Activated CD4-positive, CD25-positive, alpha-beta regulatory T cell treated with anti-CD3 and anti-CD28 coated beads, Interleukin-2, amount 50 U/mL, for 16 hours (primary cell): Measurements from ENCODE around the gene MACO1.
"Not testable (repeated sequence)": the region's sequence is repeated elsewhere in the genome, so short reads cannot be mapped to it uniquely, and the experiment has no call there.

Experiments used
- DNase-seq: peaks from one replicate; pipeline ENCODE4 v3.0.0-alpha.2; 2020; ENCODE audit warnings: low read depth, low spot score

Gene MACO1

GRCh38 chr1:25486602-25487001 is 55.9 kb downstream of the MACO1 start:
- no peak for DNase-seq

DNA sequence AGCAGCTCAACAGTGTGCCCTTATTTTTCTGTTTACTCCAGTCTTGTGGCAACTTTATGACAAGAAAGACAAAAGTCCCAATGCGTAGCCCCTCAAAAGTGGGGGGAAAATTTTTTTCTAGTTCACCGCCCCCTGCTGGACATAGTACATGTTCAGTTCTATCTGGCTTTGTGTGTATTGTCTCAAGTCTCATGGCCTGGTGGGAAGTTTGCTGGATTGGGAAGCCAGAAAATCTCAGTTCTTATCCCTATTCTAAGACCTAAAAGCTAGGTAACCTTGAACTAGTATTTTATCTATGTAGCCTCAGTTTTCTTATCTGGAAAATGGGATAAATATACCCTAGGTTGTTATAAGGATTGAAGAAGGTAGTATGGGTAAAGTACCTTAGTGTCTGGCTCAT is 56.9 kb downstream of the MACO1 start:
- DNase-seq: peak; percentile 8

- DNase-seq: no peak
Measured at GRCh38 chr1:25492323-25492722, 61.6 kb downstream of the MACO1 start.

GRCh38 chr1:25494952-25495351 is 64.3 kb downstream of the MACO1 start:
- DNase-seq: no peak

- no peak for DNase-seq
Measured at GRCh38 chr1:25500694-25501093, 70.0 kb downstream of the MACO1 start.

DNA sequence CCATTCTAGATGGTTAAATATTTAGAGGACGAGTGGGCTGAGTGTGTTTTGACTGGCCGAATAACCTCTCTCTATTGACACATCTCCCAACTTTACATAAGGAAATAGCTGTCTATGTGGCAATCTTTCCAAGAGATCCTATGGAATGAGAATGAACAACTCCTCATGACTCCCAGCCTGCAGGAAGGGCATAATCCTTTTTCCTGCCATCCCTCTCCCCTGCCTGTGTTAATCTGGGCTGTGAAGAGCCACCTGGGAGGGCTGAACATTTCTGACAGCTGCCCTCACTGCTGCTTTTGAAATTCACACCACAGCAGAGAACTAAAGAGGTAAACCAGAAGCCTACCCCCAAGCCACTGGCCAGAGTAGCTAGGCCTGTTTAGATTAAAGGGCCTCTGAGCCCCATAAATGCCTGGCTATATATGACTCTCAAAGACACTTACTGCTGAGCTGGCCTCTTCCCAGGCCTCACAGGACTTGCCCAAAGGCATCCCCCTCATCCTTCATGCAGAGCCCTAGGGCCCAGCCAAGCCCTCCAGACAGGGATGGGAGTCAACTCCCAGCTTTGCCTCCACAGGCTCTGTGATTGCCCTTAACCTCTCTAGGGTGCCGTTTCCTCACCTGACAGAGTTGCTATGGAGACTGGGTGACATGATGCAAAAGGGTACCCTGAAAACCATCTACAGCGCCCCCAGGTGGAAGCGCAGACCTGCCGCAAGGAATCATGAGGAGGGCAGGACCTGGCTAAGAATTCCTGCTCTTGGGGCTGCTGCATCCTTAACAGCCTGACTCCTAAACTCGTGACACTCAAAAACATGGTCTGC is 70.8 kb downstream of the MACO1 start:
- DNase-seq: no peak

DNA sequence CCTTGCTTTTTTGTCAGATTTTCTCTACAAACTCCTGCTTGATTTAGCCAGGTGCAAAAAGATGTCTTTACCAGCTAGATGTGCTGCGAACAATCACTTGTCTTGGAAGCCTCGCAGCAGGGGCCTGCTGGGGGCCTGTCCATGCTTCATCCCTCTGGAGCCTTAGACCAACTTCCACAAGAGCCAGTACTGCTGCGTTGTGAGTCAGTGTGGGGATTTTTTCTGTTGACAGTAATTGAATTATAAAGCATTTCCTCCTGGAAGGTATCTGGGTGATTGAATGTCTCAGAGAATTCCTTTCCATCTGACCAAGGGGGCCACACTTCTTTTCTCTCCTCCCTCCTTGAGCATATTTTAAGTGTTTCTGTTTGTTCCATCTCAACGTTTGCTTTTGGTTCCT is 72.3 kb downstream of the MACO1 start:
- no peak for DNase-seq

DNA sequence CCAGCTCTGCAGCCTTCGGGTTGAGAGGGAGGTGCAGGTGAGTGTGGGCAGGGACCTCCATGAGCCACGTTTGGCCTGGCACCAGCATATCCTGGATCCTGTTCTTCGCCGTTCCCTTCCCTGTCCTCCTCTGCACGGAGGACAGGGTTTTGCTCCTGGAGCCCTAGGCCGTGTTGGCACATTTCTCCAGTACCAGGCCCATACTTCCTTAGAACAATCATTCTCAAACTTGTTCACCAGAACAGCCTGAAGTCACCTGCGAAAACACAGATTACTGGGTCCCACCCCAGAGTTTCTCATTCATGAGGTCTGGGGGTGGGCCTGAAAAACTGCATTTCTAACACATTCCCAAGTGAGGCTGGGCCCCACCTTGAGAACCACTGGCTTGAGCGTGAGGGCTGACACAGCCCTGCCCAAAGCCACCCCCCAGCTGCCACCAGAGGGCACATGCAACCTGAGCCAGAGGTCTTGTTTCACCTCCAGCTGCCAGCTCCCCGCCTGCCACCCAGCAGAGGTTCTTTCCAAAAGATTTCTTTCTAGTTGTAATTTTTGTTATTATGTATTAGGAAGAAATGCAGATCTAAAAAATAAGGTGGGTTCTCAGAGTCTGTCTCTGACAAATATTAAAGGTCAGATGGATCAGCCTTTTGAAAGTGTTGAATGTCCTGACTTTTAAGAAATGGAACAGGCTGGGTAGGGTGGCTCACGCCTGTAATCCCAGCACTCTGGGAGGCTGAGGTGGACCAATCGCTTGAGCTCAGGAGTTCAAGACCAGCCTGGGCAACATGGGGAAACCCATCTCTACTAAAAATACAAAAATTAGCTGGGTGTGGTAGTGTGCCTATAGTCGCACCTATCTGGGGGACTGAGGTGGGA is 73.1 kb downstream of the MACO1 start:
- peak; percentile 42 for DNase-seq

DNA sequence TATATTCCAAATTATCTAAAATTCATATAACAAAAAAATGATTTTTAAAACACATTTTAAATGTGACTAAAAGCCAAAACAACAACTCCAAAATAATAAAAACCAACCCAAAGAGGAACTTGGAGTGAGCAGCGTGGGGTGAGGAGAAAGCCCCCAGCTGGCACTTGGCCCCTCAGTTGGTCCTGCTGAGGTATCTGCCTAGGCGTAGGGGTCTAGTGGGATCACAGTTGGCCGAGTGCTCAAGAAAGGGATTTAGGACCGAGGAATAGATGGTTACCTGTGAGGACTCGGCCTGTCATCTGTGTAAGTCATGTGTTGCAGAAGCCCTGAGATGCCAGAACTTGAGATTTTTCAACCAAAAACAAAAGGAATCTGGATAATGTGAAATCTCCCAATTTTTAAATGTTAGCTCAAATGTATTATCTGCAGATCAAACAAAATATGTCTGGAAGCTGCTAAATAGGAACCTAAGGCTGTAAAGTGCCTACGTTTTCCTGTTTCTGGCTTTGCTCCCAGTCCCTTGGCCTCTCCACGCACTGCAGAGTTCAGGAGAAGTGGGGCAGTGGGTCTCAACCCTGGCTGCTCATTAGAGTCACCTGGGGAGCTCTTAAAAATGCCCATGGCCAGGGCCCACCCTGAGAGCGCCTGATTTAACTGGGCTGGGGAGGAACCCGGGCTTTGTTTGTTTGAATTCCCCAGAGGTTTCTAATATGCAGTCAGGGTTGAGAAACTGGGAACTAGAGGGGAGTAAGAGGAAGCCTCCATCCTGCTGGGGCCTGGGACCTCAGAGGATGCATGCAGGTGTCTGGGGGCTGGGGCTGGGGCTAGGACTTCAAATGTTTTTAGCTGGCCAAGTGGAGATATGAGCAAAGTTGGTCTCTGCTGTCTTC is 74.3 kb downstream of the MACO1 start:
- no peak for DNase-seq

DNA sequence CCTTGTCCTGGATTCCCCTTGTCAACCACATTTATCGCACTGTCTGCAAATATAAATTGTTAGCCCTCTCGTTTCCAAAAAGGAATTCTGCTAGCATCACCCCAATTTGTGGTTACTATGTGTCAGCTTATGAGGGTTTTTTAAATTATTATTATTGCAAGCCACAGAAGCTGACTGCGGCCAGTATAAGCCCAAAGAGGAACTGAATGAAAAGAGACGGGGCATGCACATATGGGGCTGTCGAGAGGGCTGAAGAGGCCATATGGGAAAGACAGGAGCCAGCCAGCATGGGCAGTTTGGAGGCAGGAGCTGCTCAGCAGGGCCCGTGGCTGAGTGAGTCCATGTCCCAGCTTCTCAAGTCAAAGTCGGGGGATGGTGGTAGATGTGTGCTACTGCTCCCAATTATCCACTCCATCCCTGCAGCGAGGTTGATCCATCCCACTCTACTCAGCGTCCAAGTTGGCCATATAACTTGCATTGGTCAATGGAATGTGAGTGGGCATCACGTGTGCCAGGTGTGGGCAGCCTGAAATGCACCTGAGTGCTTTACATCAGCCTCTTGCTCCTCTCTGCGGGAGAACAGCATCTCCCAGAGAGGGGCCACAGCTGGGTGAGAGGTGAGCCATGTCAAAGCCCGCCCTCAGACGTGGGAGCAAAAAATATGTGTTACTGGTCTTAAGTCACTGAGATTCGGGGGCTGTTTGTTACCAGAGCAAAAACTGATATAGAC is 75.1 kb downstream of the MACO1 start:
- DNase-seq: no peak

- not testable (repeated sequence) for DNase-seq
Measured at GRCh38 chr1:25506566-25507463, 76.1 kb downstream of the MACO1 start.

GRCh38 chr1:25513666-25514065 is 83.0 kb downstream of the MACO1 start:
- no peak for DNase-seq

DNA sequence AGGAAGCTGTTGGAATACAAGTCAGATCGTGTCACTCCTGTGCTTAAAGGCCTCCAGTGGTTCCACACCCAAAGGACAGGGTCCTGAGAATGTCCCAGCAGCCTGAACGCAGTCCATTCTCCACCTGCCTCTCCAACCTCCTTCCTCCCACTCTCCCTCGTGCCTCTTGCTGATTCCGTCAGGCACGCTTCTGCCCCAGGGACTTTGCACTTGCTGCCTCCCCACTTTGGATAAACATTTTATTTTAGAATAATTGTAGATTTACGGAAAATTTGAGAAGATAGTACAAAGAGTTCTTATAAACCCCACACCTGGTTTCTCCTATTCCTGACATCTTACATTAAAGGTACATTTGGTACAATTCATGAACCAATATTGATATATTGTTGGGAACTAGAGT is 84.3 kb downstream of the MACO1 start:
- no peak for DNase-seq

DNA sequence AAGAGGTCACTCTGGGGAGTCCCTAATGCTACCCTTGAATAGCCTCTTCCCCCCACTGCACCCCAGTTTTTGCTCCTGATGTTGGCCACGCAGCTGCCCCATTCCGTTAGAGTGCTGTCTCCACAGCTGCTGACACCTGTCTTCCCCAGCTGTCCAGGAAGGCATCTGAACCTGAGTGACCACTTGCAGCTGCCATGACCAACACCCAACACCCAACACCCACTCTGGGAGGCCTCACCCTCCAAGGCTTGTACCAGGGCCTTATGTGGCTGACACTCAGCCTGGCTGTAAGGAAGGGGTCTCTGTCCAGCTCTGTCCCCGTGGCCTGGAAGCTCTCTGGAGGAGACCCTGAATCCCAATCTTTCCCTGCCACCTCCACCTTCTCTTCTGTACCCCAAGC is 86.0 kb downstream of the MACO1 start:
- no peak for DNase-seq

GRCh38 chr1:25517476-25518394 is 87.0 kb downstream of the MACO1 start:
- no peak for DNase-seq

DNA sequence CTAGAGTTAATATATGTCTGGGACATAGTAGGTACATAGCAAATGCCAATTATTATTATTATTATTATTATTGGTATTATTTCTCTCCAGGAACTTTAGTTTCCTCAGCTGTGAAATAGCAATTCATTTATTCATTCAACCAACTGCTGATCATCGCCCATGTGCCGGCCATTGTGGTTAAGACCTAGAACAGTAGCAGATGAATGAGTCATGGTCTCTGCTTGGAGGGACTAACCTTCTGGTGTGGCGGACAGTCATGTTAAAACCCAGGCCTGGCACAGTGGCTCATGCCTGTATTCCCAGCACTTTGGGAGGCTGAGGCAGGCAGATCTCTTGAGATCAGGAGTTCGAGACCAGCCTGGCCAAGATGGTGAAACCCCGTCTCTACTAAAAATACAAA is 88.9 kb downstream of the MACO1 start:
- DNase-seq: no peak

GRCh38 chr1:25520446-25521061 is 89.9 kb downstream of the MACO1 start:
- DNase-seq: peak; percentile 56

DNA sequence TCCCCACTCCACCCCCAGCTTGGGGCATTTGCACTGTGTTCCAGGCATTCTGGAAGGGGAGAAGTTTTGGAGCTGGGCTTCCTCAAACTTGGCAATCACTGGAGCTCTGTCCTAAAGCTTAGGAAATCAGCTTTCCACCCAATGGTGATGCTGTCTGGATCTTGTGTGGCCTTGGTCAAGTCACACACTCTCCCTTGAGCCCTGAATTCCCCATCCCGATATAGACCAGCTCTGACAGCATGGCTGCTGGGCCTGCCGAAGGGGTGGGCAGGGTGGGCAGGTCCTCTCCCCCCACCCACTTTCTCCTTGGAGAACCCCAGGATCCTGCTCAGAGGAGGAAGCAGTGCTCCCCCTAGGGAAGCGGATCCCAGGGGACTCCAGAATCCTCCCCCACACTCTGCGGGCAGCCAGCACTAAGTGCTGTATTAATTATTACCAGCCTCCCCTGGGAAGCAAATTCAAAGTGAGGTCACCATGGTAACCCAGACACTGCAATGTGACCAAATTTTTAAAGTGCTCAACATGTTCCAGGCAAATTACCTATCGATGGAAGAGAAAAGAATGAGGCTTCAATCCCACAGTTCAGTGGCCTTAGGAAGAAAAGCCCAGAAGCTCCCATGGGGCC is 91.4 kb downstream of the MACO1 start:
- DNase-seq: no peak
